HG03565 (cell line): Measurements from ENCODE around the gene LPCAT2.

Source experiments
- ATAC-seq: cut with Tn5 transposase; IDR thresholded peaks from one replicate; pipeline ENCODE4 v1.9.1; 2021; ENCODE audit warnings: mild to moderate bottlenecking, moderate library complexity; ENCODE audit not compliant: unreplicated experiment

The LPCAT2 gene

DNA sequence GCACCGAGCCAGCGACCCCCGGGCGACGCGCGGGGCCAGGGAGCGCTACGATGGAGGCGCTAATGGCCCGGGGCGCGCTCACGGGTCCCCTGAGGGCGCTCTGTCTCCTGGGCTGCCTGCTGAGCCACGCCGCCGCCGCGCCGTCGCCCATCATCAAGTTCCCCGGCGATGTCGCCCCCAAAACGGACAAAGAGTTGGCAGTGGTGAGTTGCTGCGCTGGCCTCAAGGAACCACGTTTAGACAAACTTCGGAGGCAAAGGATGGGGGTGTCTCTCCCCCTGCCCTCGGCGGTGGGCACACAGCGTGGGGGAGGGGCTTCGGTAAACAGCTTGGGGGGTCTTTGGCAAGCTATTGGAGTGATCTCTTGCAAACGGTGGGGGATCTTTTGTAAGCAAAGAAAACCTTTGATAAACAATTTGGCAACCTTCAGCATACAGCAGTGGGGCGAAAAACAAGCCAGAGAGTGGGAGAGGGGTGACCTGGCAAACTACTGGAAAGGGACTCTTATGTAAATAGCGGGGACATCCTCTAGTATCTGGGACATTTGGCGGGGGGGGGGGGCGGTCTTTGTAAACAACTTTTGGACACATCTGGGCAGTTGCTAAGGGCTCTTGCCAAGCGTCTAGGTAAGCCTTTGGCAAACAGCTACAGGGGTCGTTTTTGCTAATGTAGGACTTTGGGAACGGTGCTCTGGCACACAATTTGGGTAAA is 29.3 kb upstream of the LPCAT2 start:
- no peak for ATAC-seq

DNA sequence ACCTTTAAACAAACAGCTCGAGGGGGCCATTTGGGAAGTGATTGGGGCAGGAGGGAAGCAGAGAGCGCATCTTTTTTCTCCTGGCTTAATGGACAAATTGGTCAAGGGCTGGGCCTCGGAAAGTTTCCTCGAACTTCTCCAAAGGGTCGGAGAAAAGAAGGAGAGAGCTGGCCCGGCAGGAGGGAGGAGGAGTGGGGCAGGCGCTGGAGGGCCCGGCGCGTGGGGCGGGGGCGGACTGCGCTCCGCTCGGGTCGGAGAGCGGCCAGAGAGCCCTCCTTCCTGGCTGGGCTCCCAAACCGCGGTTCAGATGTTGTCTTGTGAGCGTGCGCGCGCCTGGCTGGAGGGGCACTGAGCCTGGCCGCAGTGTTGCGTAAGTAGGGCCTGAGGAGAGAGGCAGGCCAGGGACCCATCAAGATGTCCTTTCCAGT is 28.6 kb upstream of the LPCAT2 start:
- ATAC-seq, result no peak

DNA sequence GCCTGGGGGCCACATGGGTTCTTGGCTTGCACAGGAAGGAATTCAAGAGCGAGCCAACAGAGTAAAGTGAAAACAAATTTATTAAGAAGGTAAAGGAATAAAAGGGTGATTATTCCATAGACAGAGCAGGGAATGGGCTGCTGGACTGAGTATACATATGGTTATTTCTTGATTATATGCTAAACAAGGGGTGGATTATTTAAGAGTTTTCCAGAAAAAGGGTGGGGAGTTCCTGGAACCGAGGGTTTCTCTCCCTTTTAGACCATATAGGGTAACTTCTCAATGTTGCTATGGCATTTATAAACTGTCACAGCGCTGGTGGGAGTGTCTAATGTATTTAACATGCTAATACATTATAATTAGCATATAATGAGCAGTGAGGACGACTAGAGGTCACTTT is 27.8 kb upstream of the LPCAT2 start:
- ATAC-seq, result no peak

DNA sequence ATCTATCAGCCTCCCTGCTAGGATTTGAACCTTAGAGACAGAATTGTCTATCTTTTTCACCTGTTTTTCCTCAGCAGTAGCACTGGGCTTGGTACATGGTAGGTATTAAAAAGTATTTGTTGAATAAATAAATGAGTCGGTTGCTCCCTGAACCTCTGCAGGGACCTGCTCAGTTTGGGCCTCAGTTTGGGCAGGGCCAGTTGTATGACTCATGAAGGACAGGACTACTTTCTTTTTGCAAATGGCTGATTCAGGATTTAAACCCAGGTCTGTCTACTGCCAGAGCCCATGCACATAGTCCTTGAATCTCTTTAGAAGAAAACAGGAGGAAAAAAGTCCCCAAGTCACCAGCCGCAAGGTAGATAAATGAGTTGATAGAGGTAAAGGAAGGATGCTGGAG is 26.8 kb upstream of the LPCAT2 start:
- no peak for ATAC-seq

DNA sequence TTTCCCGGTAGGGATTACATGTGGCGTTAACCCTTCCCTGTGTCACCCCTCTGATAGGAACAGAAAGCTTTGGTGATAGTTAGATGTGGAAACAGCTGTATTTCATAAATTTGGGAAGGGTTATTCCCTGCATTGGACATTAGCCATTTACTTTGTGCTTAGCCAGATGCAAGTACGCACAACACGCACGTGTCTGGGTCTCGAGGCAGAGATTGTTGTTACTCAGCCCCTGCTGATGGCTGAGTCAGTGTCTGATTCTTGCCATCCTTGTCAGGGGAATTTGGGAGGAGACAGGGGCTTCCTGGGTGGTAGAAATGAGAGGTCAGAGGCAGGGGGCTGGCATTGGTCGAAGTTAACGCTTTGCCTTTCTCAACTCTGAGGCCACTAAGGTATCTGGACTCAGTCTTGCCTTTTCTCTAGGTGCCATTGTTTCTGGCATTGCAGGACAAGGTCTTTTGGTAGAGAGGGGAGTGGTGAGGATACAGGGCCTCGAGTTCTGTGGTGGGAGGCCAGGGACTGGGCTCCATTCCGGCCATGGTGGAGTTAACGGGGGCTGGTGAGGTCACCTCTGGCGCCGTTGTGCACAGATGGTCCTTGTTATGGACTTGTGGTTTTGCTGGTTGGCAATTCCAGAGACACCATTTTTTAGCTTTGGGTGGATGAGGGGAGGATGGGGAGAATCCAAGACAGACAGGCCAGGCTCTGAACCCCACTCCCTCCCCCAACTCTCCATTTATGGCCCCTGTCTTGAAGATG is 21.6 kb upstream of the LPCAT2 start:
- no peak for ATAC-seq

DNA sequence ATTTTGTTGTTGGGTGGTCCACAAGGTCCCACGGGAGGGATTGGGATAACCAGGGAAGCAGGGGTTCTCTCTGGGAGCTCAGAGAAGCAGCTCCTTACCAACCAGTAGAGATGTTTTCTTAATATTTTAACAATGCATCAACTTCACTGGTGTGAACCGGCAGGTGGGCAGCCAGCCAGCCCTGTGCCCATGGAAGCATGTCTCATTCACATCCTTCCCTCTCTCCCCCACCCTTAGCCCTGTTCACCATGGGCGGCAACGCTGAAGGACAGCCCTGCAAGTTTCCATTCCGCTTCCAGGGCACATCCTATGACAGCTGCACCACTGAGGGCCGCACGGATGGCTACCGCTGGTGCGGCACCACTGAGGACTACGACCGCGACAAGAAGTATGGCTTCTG is 20.6 kb upstream of the LPCAT2 start:
- ATAC-seq, result no peak

DNA sequence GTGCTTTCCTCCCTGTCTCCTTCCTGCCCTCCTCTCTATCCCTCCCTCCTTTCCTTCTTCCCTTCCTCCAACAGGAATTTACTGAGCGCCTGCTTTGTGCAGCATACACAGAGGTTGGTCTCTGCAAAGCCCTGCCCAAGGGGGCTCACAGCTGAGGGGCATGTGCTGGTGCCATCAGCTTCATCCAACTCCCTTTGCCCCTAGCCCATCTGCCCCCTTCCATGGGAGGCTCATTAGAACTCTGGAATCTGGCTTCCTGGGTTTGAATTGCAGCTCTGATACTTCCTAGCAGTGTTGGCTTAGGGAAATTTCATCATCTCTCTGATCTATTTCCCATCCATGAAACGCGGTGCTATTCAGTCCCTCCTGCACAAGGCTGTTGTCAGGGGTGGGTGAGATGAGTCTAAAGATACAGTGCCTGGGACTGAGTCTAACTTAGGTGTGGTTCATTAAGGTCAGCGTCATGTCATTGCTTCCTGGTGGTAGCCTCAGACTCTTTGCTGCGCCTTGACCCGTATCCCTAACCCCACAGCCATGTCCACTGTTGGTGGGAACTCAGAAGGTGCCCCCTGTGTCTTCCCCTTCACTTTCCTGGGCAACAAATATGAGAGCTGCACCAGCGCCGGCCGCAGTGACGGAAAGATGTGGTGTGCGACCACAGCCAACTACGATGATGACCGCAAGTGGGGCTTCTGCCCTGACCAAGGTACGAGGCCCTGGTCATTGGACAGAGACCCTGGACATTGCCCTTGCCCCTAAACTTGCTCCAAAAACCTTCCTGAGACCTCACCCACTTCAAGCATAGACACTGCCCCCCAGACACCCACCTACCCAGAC is 19.5 kb upstream of the LPCAT2 start:
- ATAC-seq, result no peak

DNA sequence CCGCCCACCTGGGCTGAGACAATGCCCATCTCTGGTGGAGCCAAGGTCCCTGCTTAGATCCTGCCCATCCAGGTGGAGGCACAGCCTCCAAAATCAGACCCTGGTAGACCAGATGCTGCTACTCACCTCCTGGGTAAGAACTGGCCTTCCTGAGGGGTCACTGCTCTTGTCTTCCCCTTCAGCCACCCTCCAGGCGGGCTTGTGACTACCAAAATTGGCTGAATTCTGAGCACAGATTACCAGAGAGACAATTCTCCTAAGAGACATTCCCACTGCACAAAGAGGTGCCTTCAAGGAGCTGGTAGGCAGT is 19.0 kb upstream of the LPCAT2 start:
- no peak for ATAC-seq

DNA sequence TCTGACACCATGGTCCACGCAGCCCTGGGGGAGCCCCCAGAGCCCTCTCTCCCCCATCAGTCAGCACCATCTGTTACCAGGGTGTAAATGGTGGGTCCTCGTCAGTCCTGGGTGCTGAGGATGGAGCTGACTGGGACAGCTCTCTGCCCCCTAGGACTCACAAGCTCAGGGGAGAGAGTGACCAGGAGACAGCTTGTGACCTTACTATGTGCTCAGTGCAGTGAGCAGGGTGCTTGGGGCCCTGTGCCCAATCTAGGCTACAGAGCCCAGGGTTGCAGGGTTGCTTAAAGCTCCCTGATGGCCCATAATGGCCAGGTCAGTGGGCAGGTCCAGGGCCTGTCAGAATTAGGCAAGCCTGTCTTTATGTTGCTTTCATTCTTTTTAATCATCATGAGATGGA is 18.6 kb upstream of the LPCAT2 start:
- no peak for ATAC-seq

DNA sequence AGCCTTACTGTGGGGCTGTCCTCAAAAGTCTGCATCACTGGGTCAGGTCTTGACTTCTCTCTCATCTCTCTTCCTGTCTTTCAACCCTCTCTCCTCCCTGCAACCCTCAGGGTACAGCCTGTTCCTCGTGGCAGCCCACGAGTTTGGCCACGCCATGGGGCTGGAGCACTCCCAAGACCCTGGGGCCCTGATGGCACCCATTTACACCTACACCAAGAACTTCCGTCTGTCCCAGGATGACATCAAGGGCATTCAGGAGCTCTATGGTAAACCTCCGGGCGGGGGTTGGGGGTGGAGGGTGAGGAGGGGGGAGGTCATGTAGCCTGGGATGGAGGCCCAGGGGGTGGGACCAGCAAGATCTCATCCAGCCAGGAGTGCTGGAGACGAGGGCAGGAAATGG is 17.2 kb upstream of the LPCAT2 start:
- no peak for ATAC-seq

DNA sequence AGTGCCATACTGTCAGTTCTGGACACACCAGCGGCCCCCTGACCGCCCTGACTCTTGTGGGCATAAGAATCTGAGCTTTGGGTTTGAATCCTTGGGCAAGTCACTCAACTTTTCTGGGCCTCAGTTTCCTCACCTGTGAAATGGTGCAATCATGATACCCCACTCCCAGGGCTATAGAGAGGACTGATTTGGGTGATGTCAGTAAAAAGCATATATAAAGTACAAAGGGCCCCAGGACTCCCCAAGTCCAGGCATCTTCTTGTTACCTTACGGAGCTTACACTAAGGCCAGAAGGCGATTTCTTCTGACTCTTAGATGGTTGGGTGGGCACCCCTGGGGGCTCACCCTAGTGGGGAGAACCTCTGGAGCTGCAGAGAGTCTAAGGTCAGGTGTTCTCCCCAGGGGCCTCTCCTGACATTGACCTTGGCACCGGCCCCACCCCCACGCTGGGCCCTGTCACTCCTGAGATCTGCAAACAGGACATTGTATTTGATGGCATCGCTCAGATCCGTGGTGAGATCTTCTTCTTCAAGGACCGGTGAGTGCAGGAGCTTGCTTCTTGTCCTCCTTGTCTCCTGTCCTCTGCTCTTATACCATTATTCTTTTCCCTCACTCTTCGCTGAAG is 16.0 kb upstream of the LPCAT2 start:
- no peak for ATAC-seq

DNA sequence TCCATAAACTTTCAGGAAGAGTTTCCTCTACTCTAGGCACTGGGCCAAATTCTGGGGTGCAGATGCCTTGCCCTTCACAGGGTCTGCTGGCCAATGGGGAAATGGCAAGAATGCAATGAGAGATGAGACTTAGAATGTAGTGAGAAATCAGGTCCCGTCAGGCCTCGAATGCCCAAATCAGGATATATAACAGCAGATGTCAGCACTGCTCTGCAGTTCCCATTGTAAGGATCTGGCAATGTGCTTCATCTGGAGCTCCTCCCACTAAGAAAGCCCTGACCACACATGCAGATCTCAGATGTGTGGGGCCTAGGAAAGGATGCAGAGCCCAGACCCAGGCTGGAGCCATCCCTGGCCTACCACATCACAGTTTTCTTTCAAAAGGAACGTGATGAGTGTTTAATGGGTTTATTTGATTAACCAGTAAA is 13.9 kb upstream of the LPCAT2 start:
- no peak for ATAC-seq

DNA sequence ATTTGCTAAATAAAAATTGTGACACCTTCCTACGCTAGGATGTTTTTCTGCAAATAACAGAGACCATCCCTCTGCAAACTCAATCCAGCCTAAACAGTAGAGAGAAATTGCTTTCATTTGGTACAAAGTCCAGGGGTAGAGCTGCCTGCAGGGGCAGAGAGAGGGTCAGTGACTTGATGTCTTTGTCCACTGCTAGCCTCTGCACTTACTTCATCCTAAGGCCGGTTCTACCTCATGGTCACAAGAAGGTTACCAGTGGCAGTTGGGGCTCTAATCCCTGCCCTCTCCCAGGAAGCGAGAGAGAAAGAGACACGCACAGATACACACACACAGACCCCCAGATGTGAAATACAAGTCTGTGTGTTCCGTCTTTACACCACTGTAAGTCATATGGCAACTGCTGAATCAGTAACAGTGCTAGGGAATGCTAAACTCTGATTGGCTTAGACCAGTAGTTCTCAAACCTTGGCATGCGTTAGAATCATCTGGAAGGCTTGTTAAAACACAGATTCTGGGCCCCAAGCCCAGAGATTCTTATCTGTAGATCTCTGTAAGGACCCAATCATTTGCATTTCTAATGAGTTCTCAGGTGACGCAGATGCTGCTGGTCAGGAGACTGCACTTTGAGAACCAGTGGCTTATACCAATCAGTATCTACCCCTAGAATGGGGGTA is 13.1 kb upstream of the LPCAT2 start:
- no peak for ATAC-seq

DNA sequence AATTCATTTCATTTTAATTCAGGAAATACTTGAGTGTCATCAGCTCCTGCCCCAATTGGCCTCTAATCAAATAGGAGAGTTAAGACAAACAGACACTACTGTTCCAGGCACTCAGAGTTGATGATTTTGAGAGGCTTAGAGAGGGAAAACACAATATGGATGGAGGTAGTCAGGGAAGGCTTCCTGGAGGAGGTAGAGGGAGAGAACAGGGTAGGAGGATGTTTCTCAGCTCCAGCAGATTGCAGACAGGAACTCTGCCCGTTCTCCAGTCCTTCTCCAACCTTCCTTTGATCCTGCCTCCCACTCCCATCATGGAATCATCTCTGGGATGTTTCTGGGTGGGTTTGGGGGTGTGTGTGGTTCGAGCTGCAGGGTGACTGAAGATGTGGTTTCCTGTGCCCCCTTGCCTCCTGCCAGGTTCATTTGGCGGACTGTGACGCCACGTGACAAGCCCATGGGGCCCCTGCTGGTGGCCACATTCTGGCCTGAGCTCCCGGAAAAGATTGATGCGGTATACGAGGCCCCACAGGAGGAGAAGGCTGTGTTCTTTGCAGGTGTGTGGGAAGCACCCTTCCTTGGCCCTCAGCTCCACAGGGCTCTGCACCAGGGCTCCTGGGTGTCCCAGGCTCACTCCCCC is 12.2 kb upstream of the LPCAT2 start:
- ATAC-seq, result no peak

DNA sequence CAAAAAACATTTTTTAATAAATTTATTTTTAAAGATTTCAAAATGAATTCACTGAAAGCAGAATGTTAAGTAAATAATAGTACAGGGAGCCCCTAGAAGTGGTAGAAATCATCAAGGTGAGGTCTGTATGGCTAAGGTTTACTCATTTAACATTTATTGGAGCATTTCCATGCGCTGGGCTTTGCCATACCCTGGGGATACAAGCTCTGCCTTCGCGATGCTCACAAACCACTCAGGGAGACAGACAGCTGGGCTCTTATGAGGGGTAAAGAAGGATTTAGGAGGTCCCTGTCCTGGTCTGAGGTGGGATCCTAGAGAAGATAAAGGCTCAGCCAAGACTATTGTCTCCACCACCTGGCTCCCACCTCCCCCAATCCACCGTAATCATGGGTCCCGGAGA is 11.3 kb upstream of the LPCAT2 start:
- no peak for ATAC-seq

DNA sequence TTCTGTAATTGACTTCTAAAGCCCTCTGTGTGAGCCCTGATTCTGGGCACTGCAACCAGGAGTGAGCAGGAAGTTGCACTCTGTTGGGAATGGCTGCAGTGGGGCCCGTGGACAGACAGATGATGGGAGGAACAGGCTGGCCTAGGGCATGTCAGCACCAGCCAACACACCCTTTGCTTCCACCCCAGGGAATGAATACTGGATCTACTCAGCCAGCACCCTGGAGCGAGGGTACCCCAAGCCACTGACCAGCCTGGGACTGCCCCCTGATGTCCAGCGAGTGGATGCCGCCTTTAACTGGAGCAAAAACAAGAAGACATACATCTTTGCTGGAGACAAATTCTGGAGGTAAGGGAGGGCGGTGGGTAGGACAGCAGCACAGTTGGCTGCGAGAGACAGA is 10.8 kb upstream of the LPCAT2 start:
- ATAC-seq, result no peak

DNA sequence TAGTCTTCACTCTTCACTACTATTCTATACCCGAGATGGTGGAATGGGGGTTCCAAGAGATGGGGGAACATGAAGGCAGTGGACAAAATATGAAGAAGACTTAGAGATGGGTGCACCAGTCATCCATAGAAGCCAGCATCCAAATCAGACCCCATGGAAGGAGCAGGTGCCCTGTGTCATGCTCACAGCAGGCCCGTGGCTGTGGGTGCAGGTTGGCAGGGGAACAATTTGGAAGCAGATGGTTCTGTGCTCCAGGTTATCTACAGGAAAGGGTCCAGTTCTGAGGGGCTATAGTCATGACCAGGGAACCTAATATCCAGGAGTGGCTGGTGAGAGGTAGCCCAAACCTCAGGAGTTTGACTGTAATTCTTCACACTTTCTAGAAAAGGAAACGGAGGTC is 9.6 kb upstream of the LPCAT2 start:
- no peak for ATAC-seq

DNA sequence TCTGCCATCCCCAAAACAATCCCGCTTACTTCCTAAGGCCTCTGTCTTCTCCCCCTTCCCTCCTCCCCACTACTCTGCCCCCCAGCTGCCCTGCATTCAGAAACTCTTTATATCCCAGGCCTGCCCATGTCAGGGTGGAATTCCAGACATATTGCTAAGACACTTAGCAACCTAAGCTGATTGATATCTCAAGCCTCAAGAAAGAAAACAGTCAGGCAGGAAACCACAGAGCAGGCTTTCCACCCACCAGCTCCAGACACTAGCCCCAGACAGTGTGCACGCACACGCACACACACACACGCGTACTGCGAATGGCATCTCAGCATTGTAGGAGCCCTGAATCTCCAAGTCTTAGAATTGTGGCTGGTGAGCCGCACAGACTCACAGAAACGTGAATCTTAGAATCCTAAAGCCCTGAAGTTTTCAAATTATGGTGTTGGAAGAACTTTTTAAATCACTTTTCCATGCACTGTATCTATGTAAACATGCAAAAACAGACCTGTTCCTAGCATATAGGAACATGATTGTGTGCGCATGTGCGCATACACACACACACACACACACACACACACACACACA is 8.8 kb upstream of the LPCAT2 start:
- ATAC-seq, result no peak

DNA sequence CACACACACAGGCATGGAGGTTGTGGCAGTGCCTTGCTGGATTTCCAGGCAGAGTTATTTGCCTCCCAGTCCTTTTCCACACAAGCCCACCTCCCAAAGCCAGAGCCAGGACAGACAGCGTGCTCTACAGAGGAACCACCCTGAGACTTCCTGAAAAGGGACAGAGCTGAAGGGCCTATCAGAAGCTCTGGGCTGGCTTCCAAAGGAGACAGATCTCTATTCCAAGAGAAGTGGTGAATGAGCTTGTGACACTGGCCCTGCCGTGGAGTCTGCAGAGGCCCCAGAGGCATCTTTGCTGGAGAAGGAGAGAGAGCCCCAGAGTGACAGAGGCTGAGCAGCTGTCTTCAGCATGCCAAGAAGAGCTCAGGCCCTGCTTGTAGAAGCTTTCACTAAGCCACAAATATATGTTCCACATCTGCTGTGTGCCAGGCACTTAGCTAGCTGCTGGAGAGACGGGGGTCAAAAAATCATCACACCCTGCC is 8.3 kb upstream of the LPCAT2 start:
- ATAC-seq, result no peak
